ENCODE data around the gene CALML5. TPM values are rescaled to one million over a fixed set of nuclear protein-coding genes. Genes with fewer than 3 reads are reported as not detected.

Gene CALML5
- total RNA-seq, 4 donors from 2014 or later = not detected

- no peaks in the 10 kb centered on the region for H3K36me3 ChIP-seq
- no peak for TF ChIP-seq EP300 (IDR thresholded peaks at IDR 0.05; ENCODE audit: low read depth)
- TF ChIP-seq POLR2AphosphoS5 (IDR thresholded peaks at IDR 0.05) = no peak
- TF ChIP-seq CTCF (IDR thresholded peaks at IDR 0.05) = no peak
- no peak for TF ChIP-seq POLR2A (IDR thresholded peaks at IDR 0.05)
- intact Hi-C loops (cut with DNase I; ENCODE audit: low total_unique reads) (no loop called here), in situ Hi-C loops (cut with MboI; ENCODE audit: low pct_ligation_motif_present in 1 of 4, low pct_unique_long_range_greater_than_20kb in 1 of 4, low sequenced_read_pairs in 3 of 4) (no loop called here)
- H3K4me3 ChIP-seq = no peak overlapping the region
- H3K27ac ChIP-seq = no peak overlapping the region
- H3K9me3 ChIP-seq = no peaks in the 10 kb centered on the region
- no peaks in the 10 kb centered on the region for H3K27me3 ChIP-seq
- 91 to 93% methylated on average over 3 to 16 of the region's 16 CpGs for WGBS, 2 donors (ENCODE audit: low coverage in 1 of 2)
- DNase-seq = peak; percentile 2
- peaks cover 0 to 9% (median 0%) of the 10 kb centered on the region in 4 donors for H3K4me1 ChIP-seq
Measured at GRCh38 chr10:5530846-5531557, 31.6 kb upstream of the CALML5 start.

- intact Hi-C loops (cut with DNase I; ENCODE audit: low total_unique reads) = no loop called here
- Histone ChIP-seq H3K9me3 (no peaks in the 10 kb centered on the region), H3K36me3 (no peaks in the 10 kb centered on the region), H3K27me3 (no peaks in the 10 kb centered on the region), H3K4me1 (peaks cover 0 to 9% (median 0%) of the 10 kb centered on the region in 4 donors), H3K27ac (peak overlapping the region in 2 of 4 donors; percentile 38 to 43), H3K4me3 (no peak overlapping the region)
- WGBS, 2 donors (ENCODE audit: low coverage in 1 of 2) = 92 to 93% methylated on average over 4 to 5 of the region's 5 CpGs
- in situ Hi-C loops (cut with MboI; ENCODE audit: low pct_ligation_motif_present in 1 of 4, low pct_unique_long_range_greater_than_20kb in 1 of 4, low sequenced_read_pairs in 3 of 4) = no loop called here
- TF ChIP-seq POLR2A (IDR thresholded peaks at IDR 0.05) = no peak
- TF ChIP-seq CTCF (IDR thresholded peaks at IDR 0.05) = no peak
- no peak for TF ChIP-seq EP300 (IDR thresholded peaks at IDR 0.05; ENCODE audit: low read depth)
- no peak for TF ChIP-seq POLR2AphosphoS5 (IDR thresholded peaks at IDR 0.05)
- peak; percentile 3 for DNase-seq
Measured at GRCh38 chr10:5530412-5530806, 31.0 kb upstream of the CALML5 start.

- peak overlapping the region in 3 of 4 donors; percentile 27 to 43 (median 38) for H3K27ac ChIP-seq
- H3K9me3 ChIP-seq = no peaks in the 10 kb centered on the region
- no peaks in the 10 kb centered on the region for H3K36me3 ChIP-seq
- in situ Hi-C loops (cut with MboI; ENCODE audit: low pct_ligation_motif_present in 1 of 4, low pct_unique_long_range_greater_than_20kb in 1 of 4, low sequenced_read_pairs in 3 of 4) = no loop called here
- WGBS, 2 donors (ENCODE audit: low coverage in 1 of 2) = 60 to 79% methylated on average over 1 to 7 of the region's 7 CpGs
- intact Hi-C loops (cut with DNase I; ENCODE audit: low total_unique reads) = loop anchor here (10.0 kb wide), 1 partner anchor 1515 kb away; no protein-coding TSS in a partner anchor
- peaks cover 0 to 9% (median 0%) of the 10 kb centered on the region in 4 donors for H3K4me1 ChIP-seq
- no peaks in the 10 kb centered on the region for H3K27me3 ChIP-seq
- H3K4me3 ChIP-seq = no peak overlapping the region
- peak; percentile 5 for DNase-seq
- TF ChIP-seq CTCF (IDR thresholded peaks at IDR 0.05) (no peak), POLR2AphosphoS5 (IDR thresholded peaks at IDR 0.05) (no peak), POLR2A (IDR thresholded peaks at IDR 0.05) (no peak), EP300 (IDR thresholded peaks at IDR 0.05; ENCODE audit: low read depth) (no peak)
Measured at GRCh38 chr10:5529702-5530411, 30.5 kb upstream of the CALML5 start.

GRCh38 chr10:5528989-5529701 lies 29.8 kb upstream of the CALML5 start:
- no peaks in the 10 kb centered on the region for H3K27me3 ChIP-seq
- no peaks in the 10 kb centered on the region for H3K36me3 ChIP-seq
- TF ChIP-seq EP300 (IDR thresholded peaks at IDR 0.05; ENCODE audit: low read depth) = no peak
- TF ChIP-seq CTCF (IDR thresholded peaks at IDR 0.05) = no peak
- 86% methylated on average over 11 of the region's 11 CpGs; no CpG with 5 or more reads in 1 of the 2 donors for WGBS, 2 donors (ENCODE audit: low coverage in 1 of 2)
- peak overlapping the region in 2 of 4 donors; percentile 38 to 43 for H3K27ac ChIP-seq
- peak; percentile 4 for DNase-seq
- intact Hi-C loops (cut with DNase I; ENCODE audit: low total_unique reads) (loop anchor here (10.0 kb wide), 1 partner anchor 1514 kb away; no protein-coding TSS in a partner anchor), in situ Hi-C loops (cut with MboI; ENCODE audit: low pct_ligation_motif_present in 1 of 4, low pct_unique_long_range_greater_than_20kb in 1 of 4, low sequenced_read_pairs in 3 of 4) (no loop called here)
- no peak overlapping the region for H3K4me3 ChIP-seq
- H3K9me3 ChIP-seq = no peaks in the 10 kb centered on the region
- H3K4me1 ChIP-seq = peaks cover 0 to 9% (median 0%) of the 10 kb centered on the region in 4 donors

All from transverse colon (tissue), 4 donors.